ENCODE data around the gene MED19.
"Not testable (repeated sequence)": the region's sequence is repeated elsewhere in the genome, so short reads cannot be mapped to it uniquely, and the experiment has no call there.

Gene MED19

GRCh38 chr11:57711414-57712255 is at the start of gene MED19:
MED19 (minus strand) TSS chr11:57712215; CDS start chr11:57712179, 36 bp downstream.
- peak; percentile 84 for DNase-seq

- DNase-seq, result no peak
Observed at GRCh38 chr11:57758174-57758573, 46.2 kb upstream of the MED19 start.

GRCh38 chr11:57752954-57753353 is 40.9 kb upstream of the MED19 start:
- no peak for DNase-seq

GRCh38 chr11:57751676-57752253 is 39.8 kb upstream of the MED19 start, which contains the start of gene BTBD18:
BTBD18 (minus strand) TSS chr11:57751819; CDS start chr11:57751188, 631 bp downstream.
- DNase-seq, result no peak

- no peak for DNase-seq
Observed at GRCh38 chr11:57751176-57751575, 39.2 kb upstream of the MED19 start.

GRCh38 chr11:57746920-57747319 is 34.9 kb upstream of the MED19 start:
- no peak for DNase-seq

- no peak for DNase-seq
Observed at GRCh38 chr11:57745206-57745605, 33.2 kb upstream of the MED19 start.

- no peak for DNase-seq
Observed at GRCh38 chr11:57744357-57744756, 32.3 kb upstream of the MED19 start.

GRCh38 chr11:57742087-57742452 is 30.1 kb upstream of the MED19 start:
- no peak for DNase-seq

GRCh38 chr11:57741132-57742086 is 29.4 kb upstream of the MED19 start, which contains the start of gene SELENOH:
SELENOH (plus strand) TSS chr11:57741491; CDS start chr11:57741596, 105 bp downstream.
- peak; percentile 84 for DNase-seq

GRCh38 chr11:57735619-57736298 is 23.7 kb upstream of the MED19 start:
- no peak for DNase-seq

GRCh38 chr11:57732661-57733060 is 20.6 kb upstream of the MED19 start:
- no peak for DNase-seq

- DNase-seq, result peak; percentile 5
Observed at GRCh38 chr11:57729479-57729878, 17.5 kb upstream of the MED19 start.

- DNase-seq, result no peak
Observed at GRCh38 chr11:57728829-57729228, 16.8 kb upstream of the MED19 start.

GRCh38 chr11:57727185-57727584 is 15.2 kb upstream of the MED19 start:
- no peak for DNase-seq

- not testable (repeated sequence) for DNase-seq
Observed at GRCh38 chr11:57716726-57717125, 4.7 kb upstream of the MED19 start.

GRCh38 chr11:57713835-57714234 is 1.8 kb upstream of the MED19 start:
- DNase-seq, result no peak

GRCh38 chr11:57712256-57713150 is 488 bp upstream of the MED19 start, which contains the start of gene TMX2:
TMX2 (plus strand) TSS chr11:57712593; CDS start chr11:57712619, 26 bp downstream.
- DNase-seq, result peak; percentile 99

- DNase-seq, result no peak
Observed at GRCh38 chr11:57709802-57710367, 2.1 kb downstream of the MED19 start.

- DNase-seq, result not testable (repeated sequence)
Observed at GRCh38 chr11:57705432-57705831, 6.6 kb downstream of the MED19 start.

- no peak for DNase-seq
Observed at GRCh38 chr11:57704932-57705331, 7.1 kb downstream of the MED19 start.

Measured in NCI-H1048 (cell line).